GM19463 (cell line): ENCODE data around the gene AK9.
A peak's percentile ranks its signal among the peaks of the same experiment; 100 is the strongest.
"Not testable (repeated sequence)": the region's sequence is repeated elsewhere in the genome, so short reads cannot be mapped to it uniquely, and the experiment has no call there.

Source experiments
- ATAC-seq: cut with Tn5 transposase; IDR thresholded peaks from one replicate; pipeline ENCODE4 v1.9.1; 2021; ENCODE audit warnings: mild to moderate bottlenecking, moderate library complexity; ENCODE audit not compliant: unreplicated experiment

AK9 gene

DNA sequence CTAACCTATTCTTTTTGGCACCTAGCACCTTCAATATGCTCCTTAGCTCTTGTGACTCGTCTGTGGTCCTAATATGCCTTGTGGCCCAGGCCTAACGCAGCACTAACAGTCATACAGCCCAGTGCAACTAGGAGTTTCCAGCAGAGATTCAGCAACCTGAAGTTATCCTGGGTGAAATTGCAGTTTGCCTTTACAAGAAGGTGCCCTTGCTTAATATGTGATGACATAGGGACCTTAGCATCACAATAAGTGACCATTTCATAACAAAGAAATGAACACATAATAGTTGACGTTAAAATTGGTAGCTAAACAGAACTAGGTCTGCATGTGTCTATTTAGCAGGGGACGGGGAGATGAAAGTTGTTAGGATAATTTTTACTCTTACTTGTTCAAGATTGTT is 10.2 kb upstream of the AK9 start:
- ATAC-seq = no peak

DNA sequence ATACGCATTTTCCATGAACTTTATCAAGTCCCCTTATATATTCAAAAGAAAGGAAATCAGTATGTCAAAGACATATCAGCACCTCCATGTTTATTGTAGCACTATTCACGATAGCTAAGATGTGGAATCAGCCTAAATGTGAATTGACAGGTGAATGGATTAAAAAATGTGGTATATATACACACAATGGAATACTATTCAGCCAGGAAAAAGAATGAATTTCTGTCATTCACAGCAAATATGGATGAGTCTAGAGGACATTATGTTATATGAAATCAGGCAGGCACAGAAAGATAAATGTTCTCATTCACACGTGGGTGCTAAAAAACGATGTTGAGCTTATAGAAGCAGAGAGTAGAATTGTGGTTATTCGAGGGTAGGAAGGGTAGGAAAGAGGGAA is 5.4 kb upstream of the AK9 start:
- no peak for ATAC-seq

DNA sequence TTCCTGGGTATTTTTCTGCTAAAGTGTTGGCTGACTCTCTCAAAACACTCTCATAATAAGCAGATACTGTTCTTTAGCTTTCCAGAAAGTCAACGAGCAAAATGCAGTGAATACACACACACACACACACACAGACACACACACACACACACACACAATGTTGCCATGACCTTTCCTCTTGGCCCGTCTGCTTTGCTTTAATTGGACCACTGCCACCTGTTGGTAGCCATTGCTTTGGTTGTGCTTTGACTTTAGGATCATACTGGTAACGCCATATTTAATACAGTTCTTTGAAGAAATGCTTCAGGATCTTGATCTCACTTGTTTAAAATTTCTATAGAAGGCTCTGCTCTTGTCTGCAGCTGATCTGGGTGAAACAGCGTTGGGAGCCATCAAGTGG is 4.5 kb upstream of the AK9 start:
- no peak for ATAC-seq

DNA sequence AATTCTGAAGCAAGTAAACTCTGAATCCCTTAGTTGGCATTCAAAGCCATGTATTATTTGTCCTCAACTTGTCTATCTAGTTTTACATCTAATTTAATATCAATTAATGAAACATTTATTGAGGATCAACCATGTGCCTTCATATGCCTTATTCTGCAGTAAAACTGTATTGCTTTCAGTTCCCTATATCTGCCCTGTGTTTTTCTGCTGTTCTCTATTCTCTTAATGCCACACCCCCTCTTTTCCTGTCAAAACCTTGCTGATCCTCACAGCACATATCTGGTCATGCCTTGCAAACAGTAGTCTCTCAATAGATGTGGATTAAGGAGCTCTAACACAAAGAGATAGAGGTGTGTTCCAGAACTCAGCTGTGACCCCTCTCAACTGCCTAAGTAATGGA is 2.1 kb upstream of the AK9 start:
- no peak for ATAC-seq

DNA sequence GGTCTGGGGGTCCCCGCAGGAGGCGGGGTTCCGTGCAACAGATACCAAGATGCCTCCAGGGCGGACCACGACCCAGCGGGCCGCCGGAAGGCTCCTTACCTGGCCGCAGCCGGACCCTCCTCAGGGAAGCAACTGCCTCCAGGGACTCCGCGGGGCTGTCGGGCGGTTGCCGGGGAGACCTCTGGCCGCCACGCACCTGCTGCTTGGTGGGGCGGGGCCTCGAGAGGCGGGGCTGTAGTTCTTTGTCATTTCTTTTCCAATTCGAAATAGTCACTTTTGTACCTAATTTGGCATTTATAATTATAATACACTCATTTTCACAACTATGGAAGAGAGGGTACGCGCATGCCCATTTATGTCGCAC is 647 bp downstream of the AK9 start:
- ATAC-seq = peak; percentile 40

DNA sequence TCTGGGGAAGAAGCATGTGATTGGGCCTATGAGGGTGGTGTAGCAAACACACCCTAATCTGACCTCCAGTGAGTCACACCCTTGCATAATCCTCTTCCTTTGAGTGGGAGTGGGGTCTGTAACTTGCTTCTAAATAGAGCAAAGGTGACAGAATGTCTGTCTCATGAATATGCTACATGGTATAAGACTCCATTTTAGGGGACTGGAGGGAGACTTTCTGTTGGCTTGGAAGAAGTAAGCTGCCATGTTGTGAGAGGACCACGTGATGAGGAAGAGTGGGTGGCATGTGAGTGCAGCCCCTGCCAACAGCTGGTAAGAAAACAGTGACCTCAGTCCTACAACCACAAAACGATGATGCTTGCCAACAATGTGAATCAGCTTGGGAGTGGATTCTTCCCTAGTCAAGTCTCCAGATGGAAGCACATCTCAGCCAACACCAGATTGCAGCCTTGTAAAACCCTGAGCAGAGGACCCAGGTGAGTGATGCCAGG is 3.7 kb downstream of the AK9 start:
- no peak for ATAC-seq

DNA sequence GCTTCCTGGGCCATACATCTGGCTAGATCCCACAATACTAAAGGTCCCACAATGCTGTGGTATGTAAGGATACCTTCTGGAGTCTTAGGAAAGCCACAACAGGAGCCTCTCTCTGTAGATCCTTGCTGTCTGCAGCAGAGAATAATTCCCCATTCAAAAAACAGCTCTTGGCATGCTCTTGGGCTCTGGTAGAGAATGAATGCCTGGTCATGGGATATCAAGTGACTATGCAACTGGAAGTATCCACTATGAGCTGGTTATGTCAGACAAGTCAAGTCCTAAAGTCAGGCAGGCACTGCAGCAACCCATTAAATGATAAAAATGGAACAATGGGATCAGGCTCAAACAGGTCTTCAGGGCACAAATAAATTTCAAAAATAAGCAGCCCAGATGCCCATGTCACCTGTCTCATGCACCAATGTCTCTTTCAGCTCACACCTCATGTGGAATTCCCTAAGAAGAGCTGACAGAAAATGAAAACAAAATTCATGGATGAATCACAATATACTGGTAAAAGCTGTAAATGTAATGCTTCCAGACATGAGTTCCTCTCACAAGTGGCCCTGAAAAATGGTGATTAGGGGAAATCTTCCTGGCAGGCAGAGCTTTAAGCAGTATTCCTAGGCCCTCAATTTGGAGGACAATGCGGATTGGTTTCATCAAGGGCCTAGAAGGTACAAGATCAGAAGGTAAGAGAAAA is 4.3 kb downstream of the AK9 start:
- no peak for ATAC-seq

DNA sequence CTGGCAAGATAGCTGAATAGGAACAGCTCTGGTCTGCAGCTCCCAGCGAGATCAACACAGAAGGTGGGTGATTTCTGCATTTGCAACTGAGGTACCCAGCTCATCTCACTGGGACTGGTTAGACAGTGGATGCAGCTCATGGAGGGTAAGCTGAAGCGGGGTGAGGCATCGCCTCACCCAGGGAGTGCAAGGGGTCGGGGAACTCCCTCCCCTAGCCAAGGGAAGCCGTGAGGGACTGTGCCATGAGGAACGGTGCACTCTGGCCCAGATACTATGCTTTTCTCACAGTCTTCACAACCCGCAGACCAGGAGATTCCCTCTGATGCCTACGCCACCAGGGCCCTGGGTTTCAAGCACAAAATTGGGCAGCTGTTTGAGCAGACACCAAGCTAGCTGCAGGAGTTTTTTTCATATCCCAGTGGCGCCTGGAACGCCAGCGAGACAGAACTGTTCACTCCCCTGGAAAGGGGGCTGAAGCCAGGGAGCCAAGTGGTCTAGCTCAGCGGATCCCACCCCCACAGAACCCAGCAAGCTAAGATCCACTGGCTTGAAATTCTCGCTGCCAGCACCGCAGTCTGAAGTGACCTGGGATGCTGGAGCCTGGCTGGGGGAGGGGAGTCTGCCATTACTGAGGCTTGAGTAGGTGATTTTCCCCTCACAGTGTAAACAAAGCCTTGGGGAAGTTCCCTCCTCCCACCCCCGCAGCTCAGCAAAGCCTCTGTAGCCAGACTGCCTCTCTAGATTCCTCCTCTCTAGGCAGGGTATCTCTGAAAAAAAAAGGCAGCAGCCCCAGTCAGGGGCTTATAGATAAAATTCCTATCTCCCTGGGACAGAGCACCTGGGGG is 12.1 kb downstream of the AK9 start:
- ATAC-seq = not testable (repeated sequence)

DNA sequence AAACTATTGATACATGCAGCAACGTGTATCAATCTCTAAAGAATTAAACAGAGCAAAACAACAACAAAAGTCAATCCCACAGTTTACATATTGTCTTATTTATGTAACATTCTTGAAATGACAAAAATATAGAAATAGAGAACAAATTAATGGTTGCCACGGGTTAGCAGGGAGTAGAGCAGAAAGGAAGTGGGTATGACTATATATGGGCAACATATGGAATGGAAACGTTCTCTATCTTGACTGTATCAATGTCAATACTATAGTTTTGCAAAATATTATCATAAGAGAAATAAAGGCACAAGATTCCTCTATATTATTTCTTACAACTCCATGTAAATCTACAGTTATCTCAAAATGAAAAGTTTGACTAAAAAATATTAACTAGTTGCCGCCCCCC is 12.8 kb downstream of the AK9 start:
- ATAC-seq = no peak

DNA sequence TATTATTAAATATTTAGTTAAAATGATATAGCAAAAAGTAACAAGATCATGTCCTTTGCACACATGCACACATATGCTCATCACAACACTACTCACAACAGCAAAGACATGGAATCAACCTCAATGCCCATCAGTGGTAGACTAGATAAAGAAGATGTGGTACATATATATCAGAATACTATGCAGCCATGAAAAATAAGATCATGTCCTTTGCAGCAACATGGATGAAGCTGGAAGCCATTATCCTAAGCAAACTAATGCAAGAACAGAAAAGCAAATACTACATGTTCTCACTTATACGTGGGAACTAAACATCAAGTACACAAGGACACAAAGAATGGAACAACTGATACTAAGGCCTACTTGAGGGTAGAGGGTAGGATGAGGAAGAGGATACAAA is 14.3 kb downstream of the AK9 start:
- ATAC-seq = no peak

DNA sequence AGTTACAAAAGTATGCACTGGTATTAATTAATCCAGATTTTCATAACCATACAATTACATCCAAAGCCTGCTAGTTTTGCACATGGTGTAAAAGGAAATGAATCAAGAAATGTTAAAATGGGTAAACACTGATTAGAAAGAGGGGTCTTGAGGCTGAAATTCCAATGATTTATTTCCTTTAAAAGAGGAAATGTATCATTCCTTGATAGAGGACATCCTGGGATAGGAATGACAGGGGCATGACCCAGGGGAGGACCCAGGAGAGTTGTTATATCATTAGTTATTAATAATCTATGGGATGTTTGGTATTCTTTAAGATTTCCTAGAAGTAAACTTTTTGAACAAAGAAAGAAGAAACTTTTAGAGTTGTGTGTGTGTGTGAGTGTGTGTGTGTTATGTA is 18.2 kb downstream of the AK9 start:
- no peak for ATAC-seq

DNA sequence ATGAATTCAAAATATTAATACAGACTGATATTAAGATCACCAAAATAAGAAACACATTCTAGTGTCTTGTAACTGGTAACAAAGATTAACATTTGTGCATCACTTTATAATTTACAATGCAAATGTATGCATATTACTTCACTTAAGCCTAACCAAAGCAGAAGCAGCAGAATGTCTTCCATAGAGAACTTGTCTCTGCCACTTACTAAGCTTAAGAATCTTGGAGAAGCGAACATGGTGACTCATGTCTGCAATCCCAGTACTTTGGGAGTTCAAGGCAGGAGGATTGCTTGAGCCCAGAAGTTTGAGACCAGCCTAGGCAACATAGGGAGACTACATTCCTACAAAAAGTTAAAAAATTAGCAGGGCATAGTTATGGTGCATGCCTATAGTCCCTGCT is 18.8 kb downstream of the AK9 start:
- no peak for ATAC-seq

DNA sequence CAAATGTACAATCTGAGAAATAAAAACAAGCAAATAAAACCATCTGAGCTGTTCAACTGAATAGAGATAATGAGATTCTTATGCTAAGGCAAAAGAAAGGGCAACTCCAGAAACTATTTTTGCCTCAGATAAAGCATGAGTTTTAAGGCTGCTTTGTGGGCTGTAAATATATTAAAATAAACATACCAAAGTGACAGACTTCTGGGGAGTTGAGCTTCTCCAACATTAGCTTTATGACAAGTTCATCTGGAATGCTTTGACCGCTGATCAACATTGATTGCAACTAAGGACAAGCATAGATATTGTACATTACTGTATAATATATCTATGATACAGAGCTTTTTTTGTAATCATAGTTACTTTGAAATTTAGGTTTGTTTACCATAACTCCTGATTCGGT is 19.3 kb downstream of the AK9 start:
- no peak for ATAC-seq

DNA sequence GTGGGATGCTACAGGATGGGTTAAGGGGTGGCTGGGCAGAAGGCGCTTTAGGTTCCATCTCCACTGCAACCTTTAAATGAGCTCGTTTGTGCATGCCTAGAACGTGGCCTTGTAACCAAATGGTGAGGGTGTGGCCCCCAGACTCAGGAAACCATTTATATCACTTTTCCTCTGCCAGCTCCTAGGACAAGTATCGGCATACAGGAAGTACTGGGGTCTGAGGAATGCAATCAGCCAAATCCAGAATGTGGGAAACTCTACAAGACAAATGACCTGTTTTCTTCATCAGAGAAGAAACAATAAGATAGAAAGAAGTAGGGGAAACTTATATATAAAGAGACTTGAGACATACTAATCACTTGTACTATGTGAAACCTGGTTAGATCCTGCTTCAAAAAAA is 21.2 kb downstream of the AK9 start:
- no peak for ATAC-seq

DNA sequence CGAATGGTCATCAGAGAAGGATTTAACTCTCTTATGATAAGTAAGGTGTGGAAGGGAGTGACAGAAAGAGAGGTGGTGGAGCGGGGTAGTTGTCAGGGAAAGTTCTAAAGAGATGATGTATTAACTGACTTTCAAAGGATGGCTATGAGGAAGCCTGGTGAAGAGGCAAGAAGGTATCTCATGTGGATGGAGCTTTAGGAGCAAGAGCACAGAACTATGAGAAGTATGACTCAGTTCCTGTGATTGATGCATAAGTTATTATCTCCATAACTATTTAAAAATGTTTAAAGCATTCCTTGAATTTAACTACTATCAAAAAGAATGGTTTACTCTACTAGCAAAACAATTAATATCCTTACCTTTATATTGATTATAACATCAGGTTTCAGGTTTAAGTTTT is 28.8 kb downstream of the AK9 start:
- no peak for ATAC-seq

DNA sequence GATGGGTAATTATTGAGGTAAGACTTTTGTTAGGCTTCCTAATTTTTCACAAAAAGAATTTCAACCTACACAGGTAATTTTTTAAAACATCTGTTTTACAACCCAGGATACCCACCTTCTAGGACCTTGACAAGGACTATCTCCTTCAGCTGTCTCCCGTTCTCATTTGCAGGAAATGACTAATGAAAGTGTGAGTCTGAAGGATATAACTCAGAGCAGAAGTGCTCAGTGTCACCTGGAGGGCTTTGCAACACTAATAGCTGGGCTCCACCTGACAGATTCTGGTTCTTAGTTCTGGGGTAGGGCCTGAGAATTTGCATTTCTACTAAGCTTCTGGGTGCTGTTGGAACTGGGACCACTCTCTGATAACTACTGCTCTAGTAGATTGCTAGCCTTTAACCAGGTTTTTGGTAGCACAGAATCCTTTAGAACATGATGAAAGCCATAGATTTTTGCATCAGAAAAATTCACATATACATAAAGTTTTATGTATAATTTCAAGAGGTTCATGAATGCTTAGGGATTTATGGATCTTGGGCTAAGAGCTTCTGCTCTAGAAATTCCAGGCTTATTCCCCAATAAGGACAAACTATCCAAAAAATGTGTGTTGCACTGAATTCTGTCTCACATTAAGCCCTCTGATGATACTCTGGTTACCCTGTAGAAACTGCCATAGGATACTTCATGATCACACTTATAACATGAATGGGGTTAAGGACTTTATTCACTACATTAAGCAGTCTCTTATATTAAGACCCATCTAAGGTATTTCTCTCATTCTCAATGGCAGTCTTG is 30.3 kb downstream of the AK9 start:
- ATAC-seq = no peak

DNA sequence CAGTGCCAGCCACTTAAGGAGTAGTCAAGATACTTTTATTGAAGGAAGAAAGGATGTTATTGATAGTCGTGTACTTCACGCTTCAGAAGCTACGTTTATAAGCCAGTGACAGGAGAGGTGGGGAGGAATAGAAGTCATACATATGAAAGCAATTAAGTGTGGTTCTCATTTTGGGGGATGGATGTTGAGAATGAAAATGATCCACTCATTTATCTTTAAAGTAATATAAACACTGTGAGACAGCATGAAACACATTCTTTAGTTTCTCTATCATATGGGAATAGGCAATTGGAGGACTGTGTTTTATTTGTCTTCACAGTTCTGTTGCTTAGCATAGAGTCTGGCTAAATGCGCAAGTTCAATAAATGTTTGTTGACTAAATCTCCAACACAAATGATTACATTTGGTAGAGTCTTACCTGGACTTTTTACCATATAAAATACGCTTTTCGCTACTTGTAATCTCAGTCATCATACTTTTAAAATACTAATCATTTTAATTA is 35.2 kb downstream of the AK9 start:
- no peak for ATAC-seq

DNA sequence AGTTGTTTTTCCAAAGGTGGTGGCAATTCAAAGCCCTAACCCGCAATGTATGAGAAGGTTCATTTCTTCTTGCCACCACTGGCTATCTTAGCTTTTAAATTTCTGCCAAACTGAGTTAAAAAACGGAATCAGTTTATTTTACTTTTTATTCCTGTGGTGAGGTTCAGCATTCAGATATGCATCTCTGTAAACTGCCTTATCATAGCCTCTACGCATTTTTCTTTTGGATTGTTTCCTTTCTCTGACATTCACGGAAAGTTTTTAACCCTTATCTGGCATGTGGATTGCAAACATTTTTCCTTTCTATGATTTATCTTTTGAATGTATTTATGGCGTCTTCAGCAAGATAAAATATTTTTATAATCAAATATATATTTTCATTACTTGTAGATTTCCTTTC is 37.7 kb downstream of the AK9 start:
- no peak for ATAC-seq

DNA sequence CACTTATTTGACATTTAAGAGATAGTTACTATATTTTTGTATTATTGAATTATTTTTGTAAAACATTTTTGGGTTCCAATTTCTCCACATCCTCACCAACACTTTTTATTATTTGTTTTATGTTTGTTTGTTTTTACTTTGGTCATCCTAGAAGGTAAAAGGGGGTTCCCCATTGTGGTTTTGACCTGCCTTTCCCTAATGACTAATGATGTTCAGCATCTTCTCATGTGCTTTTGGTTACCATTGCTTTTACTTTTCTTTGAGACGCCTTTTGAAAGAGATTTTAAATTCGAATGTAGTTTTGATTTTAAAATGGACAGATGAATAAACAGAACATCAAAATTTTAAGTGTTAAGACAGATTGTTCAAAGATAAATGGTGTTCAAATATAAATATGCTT is 46.9 kb downstream of the AK9 start:
- no peak for ATAC-seq

DNA sequence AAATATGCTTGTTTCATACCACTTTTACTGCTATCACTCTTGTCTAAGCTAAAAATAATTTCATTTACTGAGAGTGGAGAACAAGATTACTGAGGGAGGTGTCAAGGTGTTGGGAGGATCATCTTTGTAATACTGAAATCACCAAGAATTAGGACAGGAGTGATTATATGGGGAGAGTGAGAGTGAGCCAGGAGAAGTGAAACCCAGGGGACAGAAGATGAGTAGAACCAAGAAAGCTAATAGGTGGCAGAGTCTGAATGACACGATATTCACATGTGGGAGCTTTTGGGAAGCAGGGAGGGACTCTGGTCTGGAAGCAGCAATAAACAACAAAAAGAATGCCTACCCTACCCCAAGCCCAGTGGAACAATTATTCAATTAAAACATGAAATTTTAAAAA is 58.6 kb downstream of the AK9 start:
- ATAC-seq = no peak

DNA sequence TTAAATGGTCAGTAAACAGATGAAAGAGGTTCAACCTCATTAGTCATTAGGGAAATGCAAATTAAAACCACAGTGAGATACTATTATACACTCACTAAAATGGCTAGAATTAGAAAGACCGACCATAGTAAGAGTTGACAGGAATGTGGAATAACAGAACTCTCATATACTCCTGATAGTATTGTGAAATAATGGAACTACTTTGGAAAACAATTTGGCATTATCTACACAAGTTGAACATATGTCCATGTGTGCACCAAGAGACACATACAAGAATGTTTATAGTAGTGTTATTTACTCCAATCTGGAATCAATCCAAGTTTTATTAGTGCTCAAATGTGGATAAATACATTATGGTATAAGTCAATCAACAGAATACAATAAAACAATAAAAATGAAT is 59.6 kb downstream of the AK9 start:
- no peak for ATAC-seq
